Mucosa of stomach (tissue), 1 donor: ENCODE measurements around the gene PLA2G4D.

Source experiments
- H3K27me3 ChIP-seq: one replicate; pipeline ENCODE4 v1.7.0; 2013; ENCODE audit warnings: mild to moderate bottlenecking, low read length; ENCODE audit not compliant: control insufficient read depth, insufficient read depth
- H3K36me3 ChIP-seq: one replicate; pipeline ENCODE4 v1.7.0; 2013; ENCODE audit warnings: low read length; ENCODE audit not compliant: control insufficient read depth, insufficient read depth
- H3K4me1 ChIP-seq: one replicate; pipeline ENCODE4 v1.7.0; 2013; ENCODE audit warnings: mild to moderate bottlenecking, low read length; ENCODE audit not compliant: control insufficient read depth, insufficient read depth
- H3K4me3 ChIP-seq: one replicate; pipeline ENCODE4 v1.7.0; 2013; ENCODE audit warnings: low read length
- H3K9ac ChIP-seq: one replicate; pipeline ENCODE4 v1.7.0; 2013; ENCODE audit warnings: mild to moderate bottlenecking, low read length, moderate library complexity
- H3K9me3 ChIP-seq: one replicate; pipeline ENCODE4 v1.7.0; 2013; ENCODE audit warnings: mild to moderate bottlenecking, low read length, moderate library complexity; ENCODE audit not compliant: control insufficient read depth
- donor health status: Pancreatic carcinoma.

PLA2G4D gene

DNA sequence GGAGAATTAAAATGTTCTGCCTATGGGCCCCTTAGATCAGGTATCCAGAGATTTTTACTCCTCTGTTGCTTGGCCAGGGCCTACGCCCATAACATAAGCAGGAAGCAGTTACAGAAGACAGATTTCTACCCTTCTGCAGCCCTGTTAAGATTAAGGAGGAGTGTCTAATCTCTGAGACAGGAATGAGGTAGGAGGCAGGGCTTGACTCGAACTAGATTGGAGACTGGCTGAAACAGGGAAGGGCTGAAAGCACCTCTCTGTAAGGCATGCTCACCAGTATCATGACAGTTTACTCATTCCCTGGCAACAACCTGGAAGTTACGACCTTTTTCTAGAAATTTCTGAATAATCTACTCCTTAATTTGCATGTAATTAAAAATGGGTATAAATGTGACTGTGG is 16.7 kb downstream of the PLA2G4D start:
- Histone ChIP-seq H3K27me3 (peaks cover 2% of the 10 kb centered on the region), H3K4me3 (no peak overlapping the region), H3K36me3 (no peaks in the 10 kb centered on the region), H3K4me1 (peaks cover 13% of the 10 kb centered on the region), H3K9me3 (no peaks in the 10 kb centered on the region), H3K9ac (no peak overlapping the region)

DNA sequence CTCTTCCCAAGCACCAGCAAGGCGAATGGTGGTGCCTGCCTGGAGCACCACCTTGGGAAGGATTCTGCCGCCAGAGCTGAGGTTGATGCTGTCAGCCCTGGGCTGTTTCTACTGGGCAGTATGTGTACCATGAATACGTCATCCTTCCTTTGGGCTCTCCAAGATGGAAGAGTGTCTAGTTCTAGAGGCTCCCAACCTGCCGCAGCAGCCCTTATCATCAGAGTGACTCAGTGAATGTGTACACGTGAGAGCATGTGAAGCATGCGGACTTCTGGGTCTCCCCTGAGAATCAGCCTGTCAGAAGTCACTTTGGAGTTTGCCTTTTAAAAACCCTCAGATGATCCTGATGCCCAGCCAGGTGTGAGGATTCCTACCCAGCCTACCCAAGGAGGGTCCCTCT is 20.9 kb downstream of the PLA2G4D start:
- H3K4me1 ChIP-seq: peaks cover 13% of the 10 kb centered on the region
- H3K9me3 ChIP-seq: no peaks in the 10 kb centered on the region
- H3K36me3 ChIP-seq: no peaks in the 10 kb centered on the region
- H3K27me3 ChIP-seq: no peaks in the 10 kb centered on the region
- no peak overlapping the region for H3K9ac ChIP-seq
- no peak overlapping the region for H3K4me3 ChIP-seq

DNA sequence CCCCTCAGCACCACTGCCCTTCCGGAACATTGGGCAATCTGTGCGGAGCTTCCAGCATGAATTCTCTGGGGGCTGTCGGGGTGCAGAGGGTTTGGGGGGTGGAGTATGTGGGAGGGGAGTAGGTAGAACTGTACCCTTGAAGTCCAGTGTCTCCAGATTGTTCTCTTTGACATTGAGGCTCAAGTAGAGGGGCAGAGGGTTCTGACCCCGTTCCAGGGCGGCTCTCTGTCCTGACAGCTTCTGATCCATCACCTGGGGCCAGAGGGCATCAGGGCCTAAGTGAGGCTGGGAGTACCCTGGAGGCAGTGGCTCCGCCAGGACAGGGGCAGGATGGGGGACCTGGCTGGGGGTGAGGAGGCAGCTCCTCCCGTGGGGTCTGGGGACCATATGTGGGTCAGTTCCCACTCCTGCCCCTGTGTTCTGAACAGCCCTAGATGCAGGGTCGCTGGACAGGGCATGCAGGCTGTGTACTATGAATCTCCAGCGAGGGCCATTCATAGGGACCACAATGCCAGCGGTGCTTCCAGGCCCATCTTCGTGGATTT is 22.1 kb downstream of the PLA2G4D start:
- Histone ChIP-seq H3K27me3 (no peaks in the 10 kb centered on the region), H3K4me1 (peaks cover 4% of the 10 kb centered on the region), H3K36me3 (no peaks in the 10 kb centered on the region), H3K9me3 (no peaks in the 10 kb centered on the region), H3K9ac (no peak overlapping the region), H3K4me3 (no peak overlapping the region)

DNA sequence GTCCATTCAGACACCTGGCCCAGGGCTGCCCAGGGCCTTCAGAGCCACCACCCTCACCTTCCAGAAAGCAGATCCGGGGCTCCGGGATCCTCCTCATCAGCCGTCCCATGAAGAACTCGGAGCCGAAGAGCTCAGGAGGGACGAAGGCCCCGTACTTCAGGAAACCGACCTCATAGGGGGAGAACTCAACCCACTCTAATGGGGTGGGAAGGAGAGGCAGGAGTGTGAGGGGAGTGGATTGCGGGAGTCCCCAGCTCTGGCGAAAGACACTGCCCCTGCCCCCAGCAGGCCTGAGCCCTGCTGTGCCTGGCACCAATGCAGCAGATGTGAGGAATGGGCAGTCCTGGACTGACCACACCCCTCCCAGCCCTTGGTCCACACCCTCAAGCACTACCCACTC is 22.6 kb downstream of the PLA2G4D start:
- Histone ChIP-seq H3K36me3 (no peaks in the 10 kb centered on the region), H3K4me3 (no peak overlapping the region), H3K9me3 (no peaks in the 10 kb centered on the region), H3K27me3 (no peaks in the 10 kb centered on the region), H3K4me1 (peaks cover 4% of the 10 kb centered on the region), H3K9ac (no peak overlapping the region)

DNA sequence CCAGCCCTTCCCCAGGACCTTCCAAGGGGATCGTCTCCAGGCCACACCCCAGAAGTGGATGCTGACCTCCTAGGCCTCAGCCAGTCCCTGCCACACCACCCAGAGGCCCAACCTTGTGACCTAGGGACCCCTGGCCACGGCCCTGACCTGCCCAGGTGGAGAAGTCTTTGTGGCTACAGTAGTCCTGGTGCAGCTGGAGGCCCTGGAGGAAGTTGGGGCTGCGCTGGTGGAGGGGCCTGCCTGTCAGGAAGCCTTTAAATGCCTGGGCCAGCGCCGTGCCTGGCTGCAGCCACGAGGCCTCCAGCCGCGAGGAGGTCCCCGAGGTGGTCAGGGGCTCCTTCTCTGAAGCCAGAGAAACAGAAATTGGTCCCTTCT is 23.4 kb downstream of the PLA2G4D start:
- H3K36me3 ChIP-seq: no peaks in the 10 kb centered on the region
- no peak overlapping the region for H3K4me3 ChIP-seq
- H3K9ac ChIP-seq: no peak overlapping the region
- no peaks in the 10 kb centered on the region for H3K9me3 ChIP-seq
- H3K4me1 ChIP-seq: peaks cover 9% of the 10 kb centered on the region
- peaks cover 3% of the 10 kb centered on the region for H3K27me3 ChIP-seq

DNA sequence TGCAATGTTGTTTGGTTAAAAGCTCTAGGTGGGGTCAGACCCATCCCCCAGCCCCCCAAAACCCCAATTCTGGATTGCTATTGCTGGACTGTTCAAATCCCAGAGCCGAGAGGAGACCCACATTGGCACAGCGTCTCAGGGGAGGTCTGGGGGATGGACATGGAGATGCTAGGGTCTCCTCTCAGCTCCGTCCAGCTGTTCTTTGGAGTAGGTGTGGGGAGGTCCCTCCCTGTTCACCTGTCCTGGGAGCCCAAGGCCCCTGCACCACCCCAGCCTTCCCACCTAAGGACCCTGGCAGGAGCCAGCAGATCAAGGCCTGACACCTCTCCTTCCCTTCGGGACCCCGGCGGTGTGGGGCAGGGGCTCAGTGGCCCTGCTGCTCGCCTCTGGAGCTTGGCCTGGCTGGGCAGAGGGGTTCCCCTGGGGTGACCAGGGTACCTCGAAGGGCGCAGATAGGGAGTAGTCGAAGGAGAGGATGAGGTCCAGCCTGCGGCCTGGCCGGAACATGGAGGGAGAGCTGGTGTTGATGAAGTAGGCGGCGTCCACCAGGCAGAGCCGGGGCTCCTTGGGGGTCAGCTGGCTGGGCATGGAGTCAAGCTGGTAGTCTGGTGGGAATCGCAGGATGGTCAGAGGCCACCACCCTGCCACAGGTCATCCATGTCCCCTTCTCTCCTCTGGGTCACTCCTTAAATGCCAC is 23.9 kb downstream of the PLA2G4D start:
- peaks cover 9% of the 10 kb centered on the region for H3K4me1 ChIP-seq
- H3K9me3 ChIP-seq: no peaks in the 10 kb centered on the region
- H3K9ac ChIP-seq: no peak overlapping the region
- H3K36me3 ChIP-seq: no peaks in the 10 kb centered on the region
- H3K27me3 ChIP-seq: peaks cover 3% of the 10 kb centered on the region
- H3K4me3 ChIP-seq: no peak overlapping the region

DNA sequence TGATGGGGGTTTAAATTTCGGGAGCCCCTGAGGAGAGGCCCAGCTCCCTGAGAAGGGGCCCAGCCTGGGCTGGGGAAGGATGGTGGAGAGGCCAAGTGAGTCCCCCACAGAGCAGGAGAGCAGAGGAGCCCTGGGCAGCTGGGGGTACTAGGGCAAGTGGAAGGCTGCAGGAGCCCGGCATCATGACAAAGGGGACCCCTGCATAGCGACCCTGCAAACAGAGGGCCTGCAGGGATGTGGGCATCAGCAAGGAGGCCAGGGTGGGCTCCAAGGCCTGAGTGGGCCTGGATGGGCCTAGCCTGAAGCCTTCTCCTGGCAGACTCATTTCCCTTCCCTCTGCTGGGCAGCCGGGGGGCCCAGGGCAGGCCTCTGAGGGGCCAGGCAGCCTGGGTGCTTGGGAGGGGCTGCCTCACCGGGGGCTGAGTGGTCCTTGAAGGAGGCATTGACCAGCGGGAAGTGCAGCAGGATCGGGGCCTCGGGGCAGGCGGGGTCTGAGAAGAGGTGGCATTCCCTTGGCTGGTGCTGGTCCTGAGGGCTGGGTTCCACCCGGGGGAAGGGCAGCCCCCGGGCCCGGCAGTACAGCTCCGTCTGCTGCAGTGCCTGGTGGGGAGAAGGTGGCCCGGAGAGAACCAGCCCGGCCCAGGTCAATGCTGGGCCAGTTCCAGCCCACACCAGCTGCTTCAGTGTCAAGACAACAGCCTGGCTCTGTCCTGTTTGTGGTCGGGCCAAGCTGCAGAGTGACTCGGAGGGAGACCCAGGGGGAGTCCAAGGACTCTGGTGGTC is 24.7 kb downstream of the PLA2G4D start:
- peaks cover 3% of the 10 kb centered on the region for H3K27me3 ChIP-seq
- no peaks in the 10 kb centered on the region for H3K9me3 ChIP-seq
- no peak overlapping the region for H3K9ac ChIP-seq
- no peaks in the 10 kb centered on the region for H3K36me3 ChIP-seq
- no peak overlapping the region for H3K4me3 ChIP-seq
- H3K4me1 ChIP-seq: peaks cover 9% of the 10 kb centered on the region

DNA sequence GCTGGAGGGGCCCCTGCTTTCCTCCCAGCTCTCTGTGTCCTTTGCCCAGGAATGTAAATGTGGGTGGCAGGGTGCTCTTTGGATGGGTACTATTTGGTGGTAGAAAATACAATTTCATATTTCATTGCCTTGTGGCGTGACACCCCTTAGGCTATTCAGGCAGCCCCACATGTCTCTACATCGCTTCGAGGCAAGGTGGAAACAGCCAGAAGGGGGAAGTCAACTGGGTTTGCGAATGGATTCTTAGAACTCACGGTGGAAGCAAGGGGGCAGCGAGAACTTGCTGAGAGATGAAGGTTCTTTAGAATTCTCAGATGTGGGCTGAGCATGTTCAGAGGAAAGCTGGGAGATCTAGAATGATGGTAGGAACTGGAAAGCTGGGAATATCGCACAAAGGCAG is 25.3 kb downstream of the PLA2G4D start:
- Histone ChIP-seq H3K4me1 (peaks cover 9% of the 10 kb centered on the region), H3K27me3 (peaks cover 3% of the 10 kb centered on the region), H3K4me3 (no peak overlapping the region), H3K36me3 (no peaks in the 10 kb centered on the region), H3K9me3 (no peaks in the 10 kb centered on the region), H3K9ac (no peak overlapping the region)

DNA sequence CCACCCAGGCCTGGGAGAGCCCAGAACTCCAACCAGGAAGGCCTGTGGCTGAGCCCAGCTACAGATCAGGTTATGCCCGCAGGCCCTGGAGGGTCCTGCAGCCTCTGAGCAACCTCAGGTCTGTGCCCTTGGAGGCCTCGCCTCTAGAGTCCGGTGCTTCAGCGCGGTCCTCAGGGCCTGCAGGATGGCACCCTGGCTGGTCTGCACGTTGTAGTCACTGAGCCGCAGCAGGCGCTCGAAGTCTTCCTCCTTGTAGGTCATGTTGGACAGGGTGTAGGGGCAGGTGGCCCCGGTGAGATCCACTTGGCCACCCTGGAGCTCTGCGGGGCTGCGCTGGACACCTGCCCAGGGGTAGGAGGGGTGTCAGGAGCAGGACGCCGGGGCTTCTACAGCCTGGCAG is 25.8 kb downstream of the PLA2G4D start:
- H3K4me3 ChIP-seq: no peak overlapping the region
- no peak overlapping the region for H3K9ac ChIP-seq
- H3K9me3 ChIP-seq: no peaks in the 10 kb centered on the region
- H3K36me3 ChIP-seq: no peaks in the 10 kb centered on the region
- H3K4me1 ChIP-seq: peaks cover 9% of the 10 kb centered on the region
- peaks cover 3% of the 10 kb centered on the region for H3K27me3 ChIP-seq

DNA sequence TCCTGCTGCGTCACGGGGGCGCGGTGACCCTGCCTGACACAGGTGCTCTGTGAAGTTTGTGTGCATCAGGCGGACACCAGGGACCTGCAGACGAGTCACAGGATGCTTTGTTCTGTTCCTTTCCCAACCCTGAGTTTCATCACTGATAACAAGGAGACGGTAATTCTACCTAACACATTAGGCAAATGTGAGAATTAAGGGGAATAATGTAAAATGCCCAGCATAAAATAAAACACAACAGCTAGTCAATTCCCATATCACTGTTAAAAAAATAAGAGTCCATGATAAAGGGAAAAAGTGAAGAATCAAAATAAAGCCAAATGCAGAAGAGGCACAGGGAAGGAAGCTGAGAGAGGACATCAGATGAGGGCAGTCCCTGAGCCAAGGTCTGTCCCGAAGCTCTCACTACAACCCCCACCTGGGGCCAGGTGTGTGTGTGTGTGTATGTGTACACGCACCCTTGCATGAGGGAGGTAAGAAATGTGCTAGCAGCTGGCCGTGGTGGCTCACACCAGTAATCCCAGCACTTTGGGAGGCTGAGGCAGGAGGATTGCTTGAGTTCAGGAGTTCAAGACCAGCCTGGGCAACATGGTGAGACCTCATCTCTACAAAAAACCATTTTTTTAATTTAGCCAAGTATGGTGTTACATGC is 27.5 kb downstream of the PLA2G4D start:
- Histone ChIP-seq H3K4me1 (peaks cover 5% of the 10 kb centered on the region), H3K9ac (no peak overlapping the region), H3K36me3 (no peaks in the 10 kb centered on the region), H3K9me3 (no peaks in the 10 kb centered on the region), H3K4me3 (no peak overlapping the region), H3K27me3 (peaks cover 3% of the 10 kb centered on the region)

DNA sequence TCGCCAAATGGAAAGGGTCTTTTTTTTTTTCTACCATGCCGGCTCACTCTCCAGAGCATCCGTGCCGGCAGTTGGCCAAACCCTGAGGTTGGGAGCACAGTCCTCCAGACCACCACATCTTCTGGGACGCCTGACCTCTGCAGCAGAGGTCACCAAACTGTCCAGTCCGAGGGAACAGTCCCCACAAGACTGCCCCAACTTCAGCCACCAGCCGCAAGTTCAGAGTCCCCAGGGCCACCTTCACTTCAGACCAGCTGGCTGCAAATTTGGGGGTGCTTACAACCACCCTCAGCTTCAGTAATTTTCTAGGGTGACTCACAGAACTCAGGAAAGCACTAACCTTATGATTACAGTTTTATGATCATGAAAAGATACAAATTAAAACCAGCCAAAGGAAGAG is 28.9 kb downstream of the PLA2G4D start:
- H3K4me3 ChIP-seq: no peak overlapping the region
- H3K9ac ChIP-seq: no peak overlapping the region
- H3K4me1 ChIP-seq: peaks cover 5% of the 10 kb centered on the region
- H3K36me3 ChIP-seq: no peaks in the 10 kb centered on the region
- H3K9me3 ChIP-seq: no peaks in the 10 kb centered on the region
- peaks cover 3% of the 10 kb centered on the region for H3K27me3 ChIP-seq

DNA sequence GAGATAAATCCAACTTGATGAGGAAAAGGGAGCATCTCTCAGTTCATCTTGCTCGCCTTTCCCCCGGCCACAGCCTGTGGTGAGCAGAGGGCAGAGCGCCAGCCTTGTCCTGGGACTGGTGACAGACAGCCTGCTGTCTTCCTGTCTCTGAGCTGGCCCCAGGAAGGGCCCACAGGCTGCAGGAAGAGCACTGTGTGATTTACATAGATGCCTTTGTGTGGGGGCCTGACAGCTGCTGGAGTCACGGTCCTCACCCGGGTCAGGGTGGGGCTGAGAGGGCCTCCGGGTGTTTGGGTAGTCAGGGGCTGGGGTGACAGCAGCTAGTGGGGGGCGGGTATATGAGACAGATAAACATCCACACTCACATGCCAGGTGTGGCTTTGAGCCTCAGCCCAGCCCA is 29.3 kb downstream of the PLA2G4D start:
- Histone ChIP-seq H3K4me3 (no peak overlapping the region), H3K9me3 (no peaks in the 10 kb centered on the region)

More for the DNA sequence above, 29.3 kb downstream of the PLA2G4D start:
- Histone ChIP-seq H3K9ac (no peak overlapping the region), H3K36me3 (no peaks in the 10 kb centered on the region), H3K27me3 (peaks cover 3% of the 10 kb centered on the region), H3K4me1 (peaks cover 6% of the 10 kb centered on the region)
